Fibroblast of lung (primary cell): Measurements from ENCODE around the gene GPATCH3.

ENCODE experiments used
- EZH2 ChIP-seq: IDR thresholded peaks from 2 replicates; pipeline ENCODE4 v1.5.1; 2012; ENCODE audit warnings: low read length, control low read depth, mild to moderate bottlenecking; ENCODE audit errors: missing control alignments
- TF ChIP-seq, protein P1 (sequence below), 2 donors: IDR thresholded peaks in 1 of 2; conservative IDR thresholded peaks in 1 of 2; 1 replicate in 1 of 2; 2 replicates in 1 of 2; pipeline ENCODE4 v1.5.1; 2011 to 2012; ENCODE audit warnings: low read length in 2 of 2, control low read depth in 1 of 2, inconsistent platforms in 1 of 2, low read depth in 1 of 2, mild to moderate bottlenecking in 1 of 2

- TF ChIP-seq, protein P1, sequence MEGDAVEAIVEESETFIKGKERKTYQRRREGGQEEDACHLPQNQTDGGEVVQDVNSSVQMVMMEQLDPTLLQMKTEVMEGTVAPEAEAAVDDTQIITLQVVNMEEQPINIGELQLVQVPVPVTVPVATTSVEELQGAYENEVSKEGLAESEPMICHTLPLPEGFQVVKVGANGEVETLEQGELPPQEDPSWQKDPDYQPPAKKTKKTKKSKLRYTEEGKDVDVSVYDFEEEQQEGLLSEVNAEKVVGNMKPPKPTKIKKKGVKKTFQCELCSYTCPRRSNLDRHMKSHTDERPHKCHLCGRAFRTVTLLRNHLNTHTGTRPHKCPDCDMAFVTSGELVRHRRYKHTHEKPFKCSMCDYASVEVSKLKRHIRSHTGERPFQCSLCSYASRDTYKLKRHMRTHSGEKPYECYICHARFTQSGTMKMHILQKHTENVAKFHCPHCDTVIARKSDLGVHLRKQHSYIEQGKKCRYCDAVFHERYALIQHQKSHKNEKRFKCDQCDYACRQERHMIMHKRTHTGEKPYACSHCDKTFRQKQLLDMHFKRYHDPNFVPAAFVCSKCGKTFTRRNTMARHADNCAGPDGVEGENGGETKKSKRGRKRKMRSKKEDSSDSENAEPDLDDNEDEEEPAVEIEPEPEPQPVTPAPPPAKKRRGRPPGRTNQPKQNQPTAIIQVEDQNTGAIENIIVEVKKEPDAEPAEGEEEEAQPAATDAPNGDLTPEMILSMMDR (conservative IDR thresholded peaks at IDR 0.05 in 1 of 2, IDR thresholded peaks at IDR 0.05 in 1 of 2; ENCODE audit: low read depth in 1 of 2, low read length in 2 of 2) = no peak
- TF ChIP-seq EZH2 = no peak
These were observed 11.9 kb upstream of the GPATCH3 start for GRCh38 chr1:26912147-26912490.
